GM19025 (cell line): ENCODE data around the gene IER5L.

ENCODE experiments used
- ATAC-seq: cut with Tn5 transposase; IDR thresholded peaks from one replicate; pipeline ENCODE4 v1.9.1; 2021; ENCODE audit warnings: mild to moderate bottlenecking, low read depth, moderate library complexity; ENCODE audit not compliant: unreplicated experiment

The IER5L gene

GRCh38 chr9:129182625-129183494, 4.8 kb upstream of the IER5L start:
- no peak for ATAC-seq

- no peak for ATAC-seq
Measured at GRCh38 chr9:129182122-129182521, 4.1 kb upstream of the IER5L start.

- ATAC-seq = no peak
Measured at GRCh38 chr9:129181246-129181645, 3.2 kb upstream of the IER5L start.

GRCh38 chr9:129178568-129179382, 714 bp upstream of the IER5L start:
- ATAC-seq = no peak

- ATAC-seq = peak; percentile 10
Measured at GRCh38 chr9:129177443-129177790, 644 bp downstream of the IER5L start.

- ATAC-seq = no peak
Measured at GRCh38 chr9:129176701-129177442, 1.2 kb downstream of the IER5L start.

GRCh38 chr9:129175825-129176633, 2.0 kb downstream of the IER5L start:
- no peak for ATAC-seq

GRCh38 chr9:129175515-129175824, 2.6 kb downstream of the IER5L start:
- no peak for ATAC-seq

GRCh38 chr9:129174724-129175514, 3.1 kb downstream of the IER5L start:
- no peak for ATAC-seq

- no peak for ATAC-seq
Measured at GRCh38 chr9:129174102-129174723, 3.8 kb downstream of the IER5L start.

- ATAC-seq = no peak
Measured at GRCh38 chr9:129173296-129174101, 4.6 kb downstream of the IER5L start.

- ATAC-seq = no peak
Measured at GRCh38 chr9:129172816-129173215, 5.2 kb downstream of the IER5L start.

- no peak for ATAC-seq
Measured at GRCh38 chr9:129171993-129172751, 5.9 kb downstream of the IER5L start.

- ATAC-seq = no peak
Measured at GRCh38 chr9:129170229-129170628, 7.8 kb downstream of the IER5L start.

GRCh38 chr9:129166623-129167557, 11.2 kb downstream of the IER5L start:
- ATAC-seq = no peak

GRCh38 chr9:129165198-129165597, 12.9 kb downstream of the IER5L start:
- ATAC-seq = no peak
